Panc1 (cell line): Measurements from ENCODE around the gene FTMT. TPM values are rescaled to one million over a fixed set of nuclear protein-coding genes. Genes with fewer than 3 reads are reported as not detected.

ENCODE experiments used
- ATAC-seq: fragments of 200-7000 bp; cut with Tn5 transposase; 2 replicates; pipeline ENCODE4 v1.9.1; 2020; ENCODE audit warnings: mild to moderate bottlenecking, moderate library complexity
- BruUV-seq: library from RNA; stranded (reverse); fragments of 400-500 nt; replicated peaks from 2 replicates; lab custom pipeline; 2021; lab: Mats Ljungman, UMichigan
- CTCF ChIA-PET: fragments of 300-600 bp; sonication (Branson Sonifier 250); formaldehyde crosslinking; loops from one replicate; lab custom pipeline; 2022; ENCODE audit warnings: antibody characterized with exemption; lab: Charles Lee
- POLR2A ChIA-PET: fragments of 300-600 bp; sonication (Branson Sonifier 250); formaldehyde crosslinking; loops from one replicate; lab custom pipeline; 2022; ENCODE audit warnings: antibody characterized with exemption; lab: Charles Lee
- DNase-seq: peaks from one replicate; pipeline ENCODE4 v3.0.0-alpha.2; 2010; ENCODE audit warnings: low read depth, low spot score
- H3K27ac ChIP-seq: 2 replicates; pipeline ENCODE4 v1.5.1; 2011; ENCODE audit warnings: mild to moderate bottlenecking, low read length, inconsistent platforms
- H3K27me3 ChIP-seq: fragments of 200-500 bp; sonication (Bioruptor generic); 2 replicates; pipeline ENCODE4 v1.6.0; 2014; ENCODE audit warnings: low read length, inconsistent platforms; ENCODE audit not compliant: control insufficient read depth, insufficient read depth
- H3K36me3 ChIP-seq: fragments of 200-500 bp; sonication (Bioruptor generic); 2 replicates; pipeline ENCODE4 v1.5.1; 2014; ENCODE audit warnings: inconsistent platforms, mild to moderate bottlenecking, low read length, moderate library complexity; ENCODE audit not compliant: control insufficient read depth, insufficient read depth
- H3K4me1 ChIP-seq: 2 replicates; pipeline ENCODE4 v1.5.1; 2011; ENCODE audit warnings: inconsistent platforms, mild to moderate bottlenecking, low read length, moderate library complexity; ENCODE audit not compliant: control insufficient read depth, insufficient read depth
- H3K4me3 ChIP-seq, 2 experiments: 2 replicates each; pipeline ENCODE4 v1.5.1; 2011 to 2012; ENCODE audit warnings: low read depth in 2 of 2, low read length in 2 of 2, mild to moderate bottlenecking in 2 of 2, inconsistent platforms in 1 of 2, moderate library complexity in 1 of 2
- H3K9me3 ChIP-seq: fragments of 200-500 bp; sonication (Bioruptor generic); 2 replicates; pipeline ENCODE4 v1.5.1; 2014; ENCODE audit warnings: low read depth, mild to moderate bottlenecking, inconsistent platforms, low read length, moderate library complexity; ENCODE audit not compliant: control insufficient read depth, insufficient read depth
- POLR2AphosphoS5 ChIP-seq: IDR thresholded peaks from 2 replicates; pipeline ENCODE4 v1.6.1; 2012; ENCODE audit warnings: mild to moderate bottlenecking, low read depth, low read length, moderate library complexity
- SIN3A ChIP-seq: IDR thresholded peaks from 2 replicates; pipeline ENCODE4 v1.6.1; 2012; ENCODE audit warnings: low read depth, mild to moderate bottlenecking, low read length, moderate library complexity, borderline replicate concordance; ENCODE audit not compliant: insufficient read depth
- TCF7L2 ChIP-seq: IDR thresholded peaks from 2 replicates; pipeline ENCODE4 v1.6.1; 2011; ENCODE audit warnings: mild to moderate bottlenecking, low read depth, low read length, inconsistent platforms
- in situ Hi-C: cut with HindIII; loops from 2 replicates; pipeline ENCODE4 v1.10.0; 2016; ENCODE audit warnings: low sequenced_read_pairs, low pct_unique_long_range_greater_than_20kb
- intact Hi-C: fragments of 100-400 bp; cut with micrococcal nuclease; formaldehyde crosslinking; loops from one replicate; pipeline ENCODE4 v1.10.0; 2022; ENCODE audit not compliant: unreplicated experiment
- total RNA-seq: library from RNA; stranded (reverse); gene quantifications from one replicate; pipeline ENCODE4 v1.2.1, GENCODE V29; 2021; ENCODE audit not compliant: unreplicated experiment
- TF ChIP-seq, protein P1 (sequence below), 2 experiments: IDR thresholded peaks; 2 replicates each; pipeline ENCODE4 v1.6.1; 2011 to 2012; ENCODE audit warnings: low read depth in 2 of 2, control low read depth in 1 of 2, low read length in 1 of 2, mild to moderate bottlenecking in 1 of 2, moderate library complexity in 1 of 2; ENCODE audit not compliant: insufficient read depth in 1 of 2
- TF ChIP-seq, protein P2 (sequence below): fragments of 450-650 bp; IDR thresholded peaks from 2 replicates; pipeline ENCODE4 v1.5.1; 2017; ENCODE audit warnings: mild to moderate bottlenecking

FTMT gene
- total RNA-seq, 1 experiment from 2014 or later, result not detected

DNA sequence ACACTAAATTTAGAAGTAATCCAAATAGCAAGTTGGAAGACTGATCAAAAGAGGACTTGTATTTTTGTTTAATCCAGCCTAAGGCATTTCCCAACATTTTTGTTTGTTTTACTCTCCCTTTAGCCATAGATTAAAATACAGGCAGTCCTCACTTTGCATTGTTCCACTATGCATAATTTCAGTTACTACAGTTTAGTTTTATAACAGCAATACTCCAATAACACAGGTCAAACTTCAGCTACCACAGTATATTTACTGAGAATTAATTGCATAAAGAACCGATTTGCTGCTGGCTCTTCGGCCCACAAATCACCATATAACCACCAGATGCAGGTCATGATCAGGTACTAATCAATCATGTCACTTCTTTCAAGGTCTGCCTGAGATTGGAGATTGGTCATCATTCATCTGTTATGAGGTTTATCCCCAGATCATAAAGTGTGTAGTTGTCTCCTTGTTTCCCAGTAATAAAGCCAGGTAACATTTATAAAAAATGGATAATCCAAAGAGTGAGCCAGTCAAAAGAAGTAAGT, 12.1 kb downstream of the FTMT start:
- TF ChIP-seq TCF7L2 (no peak), POLR2AphosphoS5 (no peak), SIN3A (no peak)
- TF ChIP-seq, protein P1, sequence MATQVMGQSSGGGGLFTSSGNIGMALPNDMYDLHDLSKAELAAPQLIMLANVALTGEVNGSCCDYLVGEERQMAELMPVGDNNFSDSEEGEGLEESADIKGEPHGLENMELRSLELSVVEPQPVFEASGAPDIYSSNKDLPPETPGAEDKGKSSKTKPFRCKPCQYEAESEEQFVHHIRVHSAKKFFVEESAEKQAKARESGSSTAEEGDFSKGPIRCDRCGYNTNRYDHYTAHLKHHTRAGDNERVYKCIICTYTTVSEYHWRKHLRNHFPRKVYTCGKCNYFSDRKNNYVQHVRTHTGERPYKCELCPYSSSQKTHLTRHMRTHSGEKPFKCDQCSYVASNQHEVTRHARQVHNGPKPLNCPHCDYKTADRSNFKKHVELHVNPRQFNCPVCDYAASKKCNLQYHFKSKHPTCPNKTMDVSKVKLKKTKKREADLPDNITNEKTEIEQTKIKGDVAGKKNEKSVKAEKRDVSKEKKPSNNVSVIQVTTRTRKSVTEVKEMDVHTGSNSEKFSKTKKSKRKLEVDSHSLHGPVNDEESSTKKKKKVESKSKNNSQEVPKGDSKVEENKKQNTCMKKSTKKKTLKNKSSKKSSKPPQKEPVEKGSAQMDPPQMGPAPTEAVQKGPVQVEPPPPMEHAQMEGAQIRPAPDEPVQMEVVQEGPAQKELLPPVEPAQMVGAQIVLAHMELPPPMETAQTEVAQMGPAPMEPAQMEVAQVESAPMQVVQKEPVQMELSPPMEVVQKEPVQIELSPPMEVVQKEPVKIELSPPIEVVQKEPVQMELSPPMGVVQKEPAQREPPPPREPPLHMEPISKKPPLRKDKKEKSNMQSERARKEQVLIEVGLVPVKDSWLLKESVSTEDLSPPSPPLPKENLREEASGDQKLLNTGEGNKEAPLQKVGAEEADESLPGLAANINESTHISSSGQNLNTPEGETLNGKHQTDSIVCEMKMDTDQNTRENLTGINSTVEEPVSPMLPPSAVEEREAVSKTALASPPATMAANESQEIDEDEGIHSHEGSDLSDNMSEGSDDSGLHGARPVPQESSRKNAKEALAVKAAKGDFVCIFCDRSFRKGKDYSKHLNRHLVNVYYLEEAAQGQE (IDR thresholded peaks at IDR 0.05; ENCODE audit: insufficient read depth in 1 of 2, low read depth in 2 of 2, low read length in 1 of 2), result no peak
- TF ChIP-seq, protein P2, sequence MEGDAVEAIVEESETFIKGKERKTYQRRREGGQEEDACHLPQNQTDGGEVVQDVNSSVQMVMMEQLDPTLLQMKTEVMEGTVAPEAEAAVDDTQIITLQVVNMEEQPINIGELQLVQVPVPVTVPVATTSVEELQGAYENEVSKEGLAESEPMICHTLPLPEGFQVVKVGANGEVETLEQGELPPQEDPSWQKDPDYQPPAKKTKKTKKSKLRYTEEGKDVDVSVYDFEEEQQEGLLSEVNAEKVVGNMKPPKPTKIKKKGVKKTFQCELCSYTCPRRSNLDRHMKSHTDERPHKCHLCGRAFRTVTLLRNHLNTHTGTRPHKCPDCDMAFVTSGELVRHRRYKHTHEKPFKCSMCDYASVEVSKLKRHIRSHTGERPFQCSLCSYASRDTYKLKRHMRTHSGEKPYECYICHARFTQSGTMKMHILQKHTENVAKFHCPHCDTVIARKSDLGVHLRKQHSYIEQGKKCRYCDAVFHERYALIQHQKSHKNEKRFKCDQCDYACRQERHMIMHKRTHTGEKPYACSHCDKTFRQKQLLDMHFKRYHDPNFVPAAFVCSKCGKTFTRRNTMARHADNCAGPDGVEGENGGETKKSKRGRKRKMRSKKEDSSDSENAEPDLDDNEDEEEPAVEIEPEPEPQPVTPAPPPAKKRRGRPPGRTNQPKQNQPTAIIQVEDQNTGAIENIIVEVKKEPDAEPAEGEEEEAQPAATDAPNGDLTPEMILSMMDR, result no peak
- H3K27me3 ChIP-seq, result no peaks in the 10 kb centered on the region; the same call in 1 of the 2 replicates
- no peak overlapping the region for H3K4me3 ChIP-seq
- in situ Hi-C loops (no loop called here), intact Hi-C loops (no loop called here)
- ATAC-seq (no peak), DNase-seq (no peak)
- no peak overlapping the region for H3K27ac ChIP-seq
- CTCF ChIA-PET, result no interaction called here
- no peaks in the 10 kb centered on the region for H3K9me3 ChIP-seq
- H3K36me3 ChIP-seq, result no peaks in the 10 kb centered on the region
- POLR2A ChIA-PET, result no interaction called here
- no peaks in the 10 kb centered on the region for H3K4me1 ChIP-seq
- no TSS peak for BruUV-seq

DNA sequence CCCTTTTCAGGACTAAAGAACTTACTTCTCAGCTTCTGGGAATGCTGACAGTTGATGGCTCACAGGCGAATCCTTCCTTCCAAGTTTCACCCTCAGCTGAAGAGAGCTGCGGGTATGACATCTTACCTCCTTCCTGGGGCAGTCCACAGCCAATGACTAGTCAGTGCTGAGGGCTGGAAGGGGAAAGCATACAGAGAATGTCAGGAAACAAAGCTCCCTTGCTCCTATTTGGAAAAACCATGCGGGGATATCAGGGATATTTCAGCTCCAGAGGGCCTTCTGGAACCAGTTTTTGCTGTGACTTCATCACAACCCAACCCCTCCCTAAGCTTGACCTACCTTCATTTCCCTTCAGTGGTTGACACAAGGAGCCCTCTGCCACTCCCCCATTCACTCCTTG, 15.7 kb downstream of the FTMT start:
- intact Hi-C loops, result no loop called here
- H3K27me3 ChIP-seq, result no peaks in the 10 kb centered on the region
- H3K4me3 ChIP-seq, result no peak overlapping the region
- TF ChIP-seq, protein P1 (IDR thresholded peaks at IDR 0.05; ENCODE audit: insufficient read depth in 1 of 2, low read depth in 2 of 2, low read length in 1 of 2), result no peak
- no peak for TF ChIP-seq SIN3A
- no peak for TF ChIP-seq POLR2AphosphoS5
- no peaks in the 10 kb centered on the region for H3K9me3 ChIP-seq
- in situ Hi-C loops, result no loop called here
- no peak for ATAC-seq
- H3K36me3 ChIP-seq, result no peaks in the 10 kb centered on the region
- DNase-seq, result no peak
- no TSS peak for BruUV-seq
- H3K27ac ChIP-seq, result no peak overlapping the region
- CTCF ChIA-PET, result no interaction called here
- H3K4me1 ChIP-seq, result no peaks in the 10 kb centered on the region
- POLR2A ChIA-PET, result no interaction called here
